ENCODE measurements around the gene USP17L19.
A peak's percentile ranks its signal among the peaks of the same experiment; 100 is the strongest.
"Not testable (repeated sequence)": the region's sequence is repeated elsewhere in the genome, so short reads cannot be mapped to it uniquely, and the experiment has no call there.

Gene USP17L19

GRCh38 chr4:9253078-9253477, at the start of gene USP17L19:
Gene USP17L19 (plus strand): TSS chr4:9253378. CDS start chr4:9253378, 0 bp downstream.
- not testable (repeated sequence) for DNase-seq (ENCODE audit: low spot score)

GRCh38 chr4:9210357-9210756, 42.8 kb upstream of the USP17L19 start, which contains the start of gene USP17L10:
Gene USP17L10 (plus strand): TSS chr4:9210657. CDS start chr4:9210657, 0 bp downstream.
- not testable (repeated sequence) for DNase-seq (ENCODE audit: low spot score)

GRCh38 chr4:9214701-9215100, 38.5 kb upstream of the USP17L19 start:
- not testable (repeated sequence) for DNase-seq (ENCODE audit: low spot score)

GRCh38 chr4:9215105-9215504, 38.1 kb upstream of the USP17L19 start, which contains the start of gene USP17L11:
Gene USP17L11 (plus strand): TSS chr4:9215405. CDS start chr4:9215405, 0 bp downstream.
- not testable (repeated sequence) for DNase-seq (ENCODE audit: low spot score)

GRCh38 chr4:9219852-9220251, 33.3 kb upstream of the USP17L19 start, which contains the start of gene USP17L12:
Gene USP17L12 (plus strand): TSS chr4:9220152. CDS start chr4:9220152, 0 bp downstream.
- not testable (repeated sequence) for DNase-seq (ENCODE audit: low spot score)

- not testable (repeated sequence) for DNase-seq (ENCODE audit: low spot score)
These were observed 28.6 kb upstream of the USP17L19 start, which contains the start of gene USP17L13 for GRCh38 chr4:9224596-9224995. Gene USP17L13 (plus strand): TSS chr4:9224896. CDS start chr4:9224896, 0 bp downstream.

GRCh38 chr4:9230249-9230648, 22.9 kb upstream of the USP17L19 start:
- DNase-seq (ENCODE audit: low spot score) = not testable (repeated sequence)

- DNase-seq (ENCODE audit: low spot score) = not testable (repeated sequence)
These were observed 19.1 kb upstream of the USP17L19 start, which contains the start of gene USP17L15 for GRCh38 chr4:9234085-9234484. Gene USP17L15 (plus strand): TSS chr4:9234385. CDS start chr4:9234385, 0 bp downstream.

GRCh38 chr4:9238461-9238860, 14.7 kb upstream of the USP17L19 start:
- peak; percentile 6 for DNase-seq (ENCODE audit: low spot score)

- DNase-seq (ENCODE audit: low spot score) = not testable (repeated sequence)
These were observed 9.6 kb upstream of the USP17L19 start, which contains the start of gene USP17L17 for GRCh38 chr4:9243579-9243978. Gene USP17L17 (plus strand): TSS chr4:9243879. CDS start chr4:9243879, 0 bp downstream.

- not testable (repeated sequence) for DNase-seq (ENCODE audit: low spot score)
These were observed 5.1 kb upstream of the USP17L19 start, which contains the start of gene USP17L18 for GRCh38 chr4:9247953-9248680. Gene USP17L18 (plus strand): TSS chr4:9248630. CDS start chr4:9248630, 0 bp downstream.

- not testable (repeated sequence) for DNase-seq (ENCODE audit: low spot score)
These were observed 4.6 kb downstream of the USP17L19 start, which contains the start of gene USP17L20 for GRCh38 chr4:9257824-9258223. Gene USP17L20 (plus strand): TSS chr4:9258124. CDS start chr4:9258124, 0 bp downstream.

GRCh38 chr4:9262572-9262971, 9.4 kb downstream of the USP17L19 start, which contains the start of gene USP17L21:
Gene USP17L21 (plus strand): TSS chr4:9262872. CDS start chr4:9262872, 0 bp downstream.
- DNase-seq (ENCODE audit: low spot score) = not testable (repeated sequence)

- DNase-seq (ENCODE audit: low spot score) = not testable (repeated sequence)
These were observed 14.1 kb downstream of the USP17L19 start, which contains the start of gene USP17L22 for GRCh38 chr4:9267319-9267718. Gene USP17L22 (plus strand): TSS chr4:9267619. CDS start chr4:9267619, 0 bp downstream.

GRCh38 chr4:9271719-9272118, 18.5 kb downstream of the USP17L19 start:
- not testable (repeated sequence) for DNase-seq (ENCODE audit: low spot score)
